ENCODE measurements around the gene SNX4.

DNA sequence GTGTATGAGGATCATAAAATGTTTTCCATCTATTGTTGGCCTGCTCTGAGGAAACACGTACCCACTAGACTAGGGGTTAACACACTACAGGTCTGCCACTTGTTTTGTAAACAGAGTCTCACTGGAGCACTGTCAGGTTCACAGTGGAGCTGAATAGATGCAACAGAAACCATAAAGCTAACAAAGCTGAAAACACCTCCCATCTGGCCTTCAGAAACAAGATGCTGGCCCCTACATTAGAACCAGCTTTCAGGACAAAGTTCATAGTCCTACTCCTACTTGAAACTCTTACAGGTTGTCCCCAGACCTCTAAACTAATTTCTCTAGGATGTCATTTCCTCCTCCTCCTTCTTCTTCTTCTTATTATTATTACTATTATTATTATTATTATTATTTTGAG lies 42.3 kb downstream of the SNX4 start:
- TF ChIP-seq, protein P1, sequence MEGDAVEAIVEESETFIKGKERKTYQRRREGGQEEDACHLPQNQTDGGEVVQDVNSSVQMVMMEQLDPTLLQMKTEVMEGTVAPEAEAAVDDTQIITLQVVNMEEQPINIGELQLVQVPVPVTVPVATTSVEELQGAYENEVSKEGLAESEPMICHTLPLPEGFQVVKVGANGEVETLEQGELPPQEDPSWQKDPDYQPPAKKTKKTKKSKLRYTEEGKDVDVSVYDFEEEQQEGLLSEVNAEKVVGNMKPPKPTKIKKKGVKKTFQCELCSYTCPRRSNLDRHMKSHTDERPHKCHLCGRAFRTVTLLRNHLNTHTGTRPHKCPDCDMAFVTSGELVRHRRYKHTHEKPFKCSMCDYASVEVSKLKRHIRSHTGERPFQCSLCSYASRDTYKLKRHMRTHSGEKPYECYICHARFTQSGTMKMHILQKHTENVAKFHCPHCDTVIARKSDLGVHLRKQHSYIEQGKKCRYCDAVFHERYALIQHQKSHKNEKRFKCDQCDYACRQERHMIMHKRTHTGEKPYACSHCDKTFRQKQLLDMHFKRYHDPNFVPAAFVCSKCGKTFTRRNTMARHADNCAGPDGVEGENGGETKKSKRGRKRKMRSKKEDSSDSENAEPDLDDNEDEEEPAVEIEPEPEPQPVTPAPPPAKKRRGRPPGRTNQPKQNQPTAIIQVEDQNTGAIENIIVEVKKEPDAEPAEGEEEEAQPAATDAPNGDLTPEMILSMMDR (IDR thresholded peaks at IDR 0.05; ENCODE audit: low read depth, low read length, missing input control), result no peak
- TF ChIP-seq SP1 (IDR thresholded peaks at IDR 0.05) (no peak), EGR1 (IDR thresholded peaks at IDR 0.05; ENCODE audit: low read depth in 2 of 2) (no peak), FOXA1 (IDR thresholded peaks at IDR 0.05) (no peak), RXRA (IDR thresholded peaks at IDR 0.05) (no peak), TAF1 (conservative IDR thresholded peaks at IDR 0.05) (no peak), RAD21 (IDR thresholded peaks at IDR 0.05) (no peak), NR2F2 (IDR thresholded peaks at IDR 0.05) (no peak)
- TF ChIP-seq, protein P2, sequence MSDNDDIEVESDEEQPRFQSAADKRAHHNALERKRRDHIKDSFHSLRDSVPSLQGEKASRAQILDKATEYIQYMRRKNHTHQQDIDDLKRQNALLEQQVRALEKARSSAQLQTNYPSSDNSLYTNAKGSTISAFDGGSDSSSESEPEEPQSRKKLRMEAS (IDR thresholded peaks at IDR 0.05), result no peak
- TF ChIP-seq, protein P3, sequence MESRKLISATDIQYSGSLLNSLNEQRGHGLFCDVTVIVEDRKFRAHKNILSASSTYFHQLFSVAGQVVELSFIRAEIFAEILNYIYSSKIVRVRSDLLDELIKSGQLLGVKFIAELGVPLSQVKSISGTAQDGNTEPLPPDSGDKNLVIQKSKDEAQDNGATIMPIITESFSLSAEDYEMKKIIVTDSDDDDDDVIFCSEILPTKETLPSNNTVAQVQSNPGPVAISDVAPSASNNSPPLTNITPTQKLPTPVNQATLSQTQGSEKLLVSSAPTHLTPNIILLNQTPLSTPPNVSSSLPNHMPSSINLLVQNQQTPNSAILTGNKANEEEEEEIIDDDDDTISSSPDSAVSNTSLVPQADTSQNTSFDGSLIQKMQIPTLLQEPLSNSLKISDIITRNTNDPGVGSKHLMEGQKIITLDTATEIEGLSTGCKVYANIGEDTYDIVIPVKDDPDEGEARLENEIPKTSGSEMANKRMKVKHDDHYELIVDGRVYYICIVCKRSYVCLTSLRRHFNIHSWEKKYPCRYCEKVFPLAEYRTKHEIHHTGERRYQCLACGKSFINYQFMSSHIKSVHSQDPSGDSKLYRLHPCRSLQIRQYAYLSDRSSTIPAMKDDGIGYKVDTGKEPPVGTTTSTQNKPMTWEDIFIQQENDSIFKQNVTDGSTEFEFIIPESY (IDR thresholded peaks at IDR 0.05), result no peak
- TF ChIP-seq, protein P4, sequence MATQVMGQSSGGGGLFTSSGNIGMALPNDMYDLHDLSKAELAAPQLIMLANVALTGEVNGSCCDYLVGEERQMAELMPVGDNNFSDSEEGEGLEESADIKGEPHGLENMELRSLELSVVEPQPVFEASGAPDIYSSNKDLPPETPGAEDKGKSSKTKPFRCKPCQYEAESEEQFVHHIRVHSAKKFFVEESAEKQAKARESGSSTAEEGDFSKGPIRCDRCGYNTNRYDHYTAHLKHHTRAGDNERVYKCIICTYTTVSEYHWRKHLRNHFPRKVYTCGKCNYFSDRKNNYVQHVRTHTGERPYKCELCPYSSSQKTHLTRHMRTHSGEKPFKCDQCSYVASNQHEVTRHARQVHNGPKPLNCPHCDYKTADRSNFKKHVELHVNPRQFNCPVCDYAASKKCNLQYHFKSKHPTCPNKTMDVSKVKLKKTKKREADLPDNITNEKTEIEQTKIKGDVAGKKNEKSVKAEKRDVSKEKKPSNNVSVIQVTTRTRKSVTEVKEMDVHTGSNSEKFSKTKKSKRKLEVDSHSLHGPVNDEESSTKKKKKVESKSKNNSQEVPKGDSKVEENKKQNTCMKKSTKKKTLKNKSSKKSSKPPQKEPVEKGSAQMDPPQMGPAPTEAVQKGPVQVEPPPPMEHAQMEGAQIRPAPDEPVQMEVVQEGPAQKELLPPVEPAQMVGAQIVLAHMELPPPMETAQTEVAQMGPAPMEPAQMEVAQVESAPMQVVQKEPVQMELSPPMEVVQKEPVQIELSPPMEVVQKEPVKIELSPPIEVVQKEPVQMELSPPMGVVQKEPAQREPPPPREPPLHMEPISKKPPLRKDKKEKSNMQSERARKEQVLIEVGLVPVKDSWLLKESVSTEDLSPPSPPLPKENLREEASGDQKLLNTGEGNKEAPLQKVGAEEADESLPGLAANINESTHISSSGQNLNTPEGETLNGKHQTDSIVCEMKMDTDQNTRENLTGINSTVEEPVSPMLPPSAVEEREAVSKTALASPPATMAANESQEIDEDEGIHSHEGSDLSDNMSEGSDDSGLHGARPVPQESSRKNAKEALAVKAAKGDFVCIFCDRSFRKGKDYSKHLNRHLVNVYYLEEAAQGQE (IDR thresholded peaks at IDR 0.05), result no peak
